Measurements from ENCODE around the gene CAPN14. TPM values are rescaled to one million over a fixed set of nuclear protein-coding genes. Genes with fewer than 3 reads are reported as not detected.

Gene CAPN14
- total RNA-seq, 1 donor from 2014 or later, result not detected

DNA sequence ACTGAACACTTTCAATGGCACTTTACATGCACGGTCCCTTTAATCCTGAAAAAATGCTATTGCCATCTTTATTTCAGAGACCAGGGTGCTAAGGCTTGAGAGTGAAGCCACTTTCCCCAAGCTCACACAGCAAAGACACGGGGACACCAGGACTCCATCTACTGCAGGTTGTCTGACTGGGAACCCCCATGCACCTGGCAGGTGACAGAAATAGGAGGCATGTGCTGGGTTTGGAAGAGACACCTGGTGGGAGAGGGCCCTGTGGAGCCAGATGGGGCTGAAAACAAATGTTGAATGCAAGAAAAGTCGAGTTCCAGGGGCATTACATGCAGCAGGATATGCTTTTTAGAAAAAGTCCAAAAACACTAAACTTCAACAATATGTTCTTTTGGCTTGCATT lies 11.4 kb upstream of the CAPN14 start:
- Histone ChIP-seq H3K27ac (no peak overlapping the region), H3K36me3 (no peaks in the 10 kb centered on the region), H3K27me3 (no peaks in the 10 kb centered on the region), H3K4me3 (no peak overlapping the region), H3K4me1 (peaks cover 0 to 4% of the 10 kb centered on the region in 2 donors), H3K9me3 (no peaks in the 10 kb centered on the region)
- TF ChIP-seq, protein P1, sequence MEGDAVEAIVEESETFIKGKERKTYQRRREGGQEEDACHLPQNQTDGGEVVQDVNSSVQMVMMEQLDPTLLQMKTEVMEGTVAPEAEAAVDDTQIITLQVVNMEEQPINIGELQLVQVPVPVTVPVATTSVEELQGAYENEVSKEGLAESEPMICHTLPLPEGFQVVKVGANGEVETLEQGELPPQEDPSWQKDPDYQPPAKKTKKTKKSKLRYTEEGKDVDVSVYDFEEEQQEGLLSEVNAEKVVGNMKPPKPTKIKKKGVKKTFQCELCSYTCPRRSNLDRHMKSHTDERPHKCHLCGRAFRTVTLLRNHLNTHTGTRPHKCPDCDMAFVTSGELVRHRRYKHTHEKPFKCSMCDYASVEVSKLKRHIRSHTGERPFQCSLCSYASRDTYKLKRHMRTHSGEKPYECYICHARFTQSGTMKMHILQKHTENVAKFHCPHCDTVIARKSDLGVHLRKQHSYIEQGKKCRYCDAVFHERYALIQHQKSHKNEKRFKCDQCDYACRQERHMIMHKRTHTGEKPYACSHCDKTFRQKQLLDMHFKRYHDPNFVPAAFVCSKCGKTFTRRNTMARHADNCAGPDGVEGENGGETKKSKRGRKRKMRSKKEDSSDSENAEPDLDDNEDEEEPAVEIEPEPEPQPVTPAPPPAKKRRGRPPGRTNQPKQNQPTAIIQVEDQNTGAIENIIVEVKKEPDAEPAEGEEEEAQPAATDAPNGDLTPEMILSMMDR (IDR thresholded peaks at IDR 0.05), result no peak
- no peak for DNase-seq (ENCODE audit: low spot score in 2 of 2)
- intact Hi-C loops (cut with DNase I), result no loop called here

DNA sequence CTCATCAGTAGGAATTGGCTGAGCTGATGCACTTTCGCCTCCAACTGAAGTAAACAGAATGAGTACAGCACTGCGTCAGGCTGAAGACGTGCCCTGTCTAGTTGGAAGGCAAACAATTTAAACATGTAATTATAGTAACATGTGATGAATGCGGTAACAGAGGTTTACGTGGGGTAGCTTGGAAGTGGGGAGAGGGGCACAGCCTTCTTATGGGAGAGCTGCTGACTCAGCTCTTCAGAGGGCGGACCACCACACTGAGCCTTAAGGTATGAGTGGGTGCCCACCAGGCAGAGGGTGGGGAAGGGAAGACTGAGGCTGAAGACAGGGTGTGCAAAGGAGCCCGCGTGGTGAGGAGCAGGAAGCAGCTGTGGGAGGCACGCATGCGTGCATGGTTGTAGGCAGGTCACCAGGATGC lies 10.4 kb upstream of the CAPN14 start:
- no peak overlapping the region for H3K27ac ChIP-seq
- intact Hi-C loops (cut with DNase I), result no loop called here
- H3K4me3 ChIP-seq, result no peak overlapping the region
- TF ChIP-seq, protein P1 (IDR thresholded peaks at IDR 0.05), result no peak
- H3K27me3 ChIP-seq, result no peaks in the 10 kb centered on the region
- DNase-seq (ENCODE audit: low spot score in 2 of 2), result no peak
- H3K9me3 ChIP-seq, result no peaks in the 10 kb centered on the region
- no peaks in the 10 kb centered on the region for H3K4me1 ChIP-seq
- no peaks in the 10 kb centered on the region for H3K36me3 ChIP-seq

DNA sequence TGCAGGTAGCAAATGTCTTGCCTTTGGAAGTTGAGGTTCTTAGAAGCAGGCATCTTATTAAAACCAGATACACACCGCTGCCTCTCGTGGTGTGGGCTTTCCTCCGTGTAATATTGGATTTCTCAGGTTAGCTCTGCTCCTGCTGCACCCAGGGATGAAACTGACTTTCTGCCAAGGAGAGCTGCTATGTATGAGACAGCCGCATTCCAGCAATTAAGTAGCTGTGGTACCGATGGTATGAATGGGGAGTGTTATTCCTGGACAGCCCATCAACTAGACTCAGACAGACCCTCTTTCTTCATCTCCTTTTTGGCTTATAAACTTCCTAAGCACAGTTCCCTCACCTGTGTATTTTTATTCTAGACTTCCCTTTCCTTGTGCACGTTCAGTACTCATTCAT lies 9.8 kb upstream of the CAPN14 start:
- TF ChIP-seq, protein P1 (IDR thresholded peaks at IDR 0.05), result no peak
- no peak overlapping the region for H3K27ac ChIP-seq
- H3K36me3 ChIP-seq, result no peaks in the 10 kb centered on the region
- H3K4me1 ChIP-seq, result no peaks in the 10 kb centered on the region
- no peaks in the 10 kb centered on the region for H3K9me3 ChIP-seq
- intact Hi-C loops (cut with DNase I), result no loop called here
- no peak overlapping the region for H3K4me3 ChIP-seq
- DNase-seq (ENCODE audit: low spot score in 2 of 2), result no peak
- H3K27me3 ChIP-seq, result no peaks in the 10 kb centered on the region

DNA sequence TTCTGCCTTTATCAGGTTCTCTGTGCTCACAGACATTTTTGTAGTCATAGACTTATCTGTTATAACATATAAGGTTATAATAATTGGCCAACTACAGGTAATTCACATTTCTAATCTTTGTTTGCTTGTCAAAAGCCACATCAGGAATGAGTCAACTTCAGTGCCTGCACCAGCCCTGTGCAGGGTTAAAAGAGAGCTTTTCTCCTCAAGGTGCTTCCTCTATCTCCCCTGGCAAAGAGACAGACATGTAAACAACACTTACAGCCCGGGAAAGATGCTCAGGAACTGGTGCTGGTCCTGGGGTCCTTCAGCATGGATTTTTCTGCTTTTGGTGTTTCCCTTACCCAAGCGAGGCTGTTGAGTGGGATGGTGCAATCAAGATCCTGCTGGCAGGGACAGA lies 9.0 kb upstream of the CAPN14 start:
- H3K27ac ChIP-seq, result no peak overlapping the region
- no peak overlapping the region for H3K4me3 ChIP-seq
- TF ChIP-seq, protein P1 (IDR thresholded peaks at IDR 0.05), result no peak
- no peaks in the 10 kb centered on the region for H3K27me3 ChIP-seq
- intact Hi-C loops (cut with DNase I), result no loop called here
- no peaks in the 10 kb centered on the region for H3K36me3 ChIP-seq
- H3K4me1 ChIP-seq, result no peaks in the 10 kb centered on the region
- H3K9me3 ChIP-seq, result no peaks in the 10 kb centered on the region
- DNase-seq (ENCODE audit: low spot score in 2 of 2), result no peak

DNA sequence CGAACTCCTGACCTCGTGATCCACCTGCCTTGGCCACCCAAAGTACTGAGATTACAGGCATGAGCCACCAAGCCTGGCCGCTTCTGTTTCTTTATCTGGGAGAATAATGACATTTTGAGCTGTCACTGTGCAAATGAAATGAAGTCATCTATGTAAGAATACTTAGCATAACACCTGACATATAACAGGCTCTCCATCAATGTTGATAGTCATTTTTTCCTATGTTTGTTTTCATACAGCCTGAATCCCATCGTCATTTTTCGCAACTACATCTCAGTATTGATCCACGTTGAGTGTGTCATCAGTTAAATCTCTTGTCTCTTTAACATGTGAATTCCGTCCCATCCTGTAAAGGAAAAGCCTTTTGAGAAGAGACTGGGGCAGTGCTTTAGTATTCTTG lies 6.4 kb upstream of the CAPN14 start:
- DNase-seq (ENCODE audit: low spot score in 2 of 2), result no peak
- Histone ChIP-seq H3K4me3 (no peak overlapping the region), H3K4me1 (no peaks in the 10 kb centered on the region), H3K27ac (no peak overlapping the region), H3K9me3 (no peaks in the 10 kb centered on the region), H3K36me3 (no peaks in the 10 kb centered on the region), H3K27me3 (no peaks in the 10 kb centered on the region)
- TF ChIP-seq, protein P1 (IDR thresholded peaks at IDR 0.05), result no peak
- intact Hi-C loops (cut with DNase I), result no loop called here

DNA sequence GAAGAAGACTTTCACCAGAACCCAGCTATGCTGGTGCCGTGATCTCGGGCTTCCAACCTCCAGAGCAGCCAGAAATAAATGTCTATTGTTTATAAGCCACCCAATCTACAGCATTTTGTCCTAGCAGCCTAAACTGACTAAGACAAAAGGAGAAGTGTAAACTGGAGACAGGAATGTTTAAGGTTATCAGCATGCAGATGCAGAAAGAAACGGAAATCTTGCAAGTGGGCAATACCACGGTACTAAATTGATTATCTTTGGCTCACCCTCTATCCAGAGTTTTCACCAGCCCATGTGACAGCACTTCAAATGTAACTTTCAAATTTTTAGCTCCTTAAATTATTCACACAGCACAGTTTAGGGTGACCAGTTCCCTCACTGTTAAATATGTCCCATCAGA lies 5.7 kb upstream of the CAPN14 start:
- intact Hi-C loops (cut with DNase I), result no loop called here
- no peak for DNase-seq (ENCODE audit: low spot score in 2 of 2)

More for the DNA sequence above, 5.7 kb upstream of the CAPN14 start:
- no peak overlapping the region for H3K4me3 ChIP-seq
- no peaks in the 10 kb centered on the region for H3K9me3 ChIP-seq
- H3K36me3 ChIP-seq, result no peaks in the 10 kb centered on the region
- H3K4me1 ChIP-seq, result no peaks in the 10 kb centered on the region
- H3K27me3 ChIP-seq, result no peaks in the 10 kb centered on the region
- no peak overlapping the region for H3K27ac ChIP-seq
- TF ChIP-seq, protein P1 (IDR thresholded peaks at IDR 0.05), result no peak

Data from ascending aorta (tissue), 2 donors.